ENCODE data around the gene CCDC122. TPM values are rescaled to one million over a fixed set of nuclear protein-coding genes. Genes with fewer than 3 reads are reported as not detected.

The CCDC122 gene
- total and polyA plus RNA-seq, 9 of the 15 experiments (the other 6 are each of a cell fraction or from before 2014, with no cell fraction given), result not detected

- Histone ChIP-seq H3K4me1 (replicated peaks in 1 of 2; ENCODE audit: control insufficient read depth in 2 of 2, insufficient read depth in 2 of 2, low read length in 2 of 2) (no peaks in the 10 kb centered on the region; a peak in 1 of 5 replicates), H3K27me3 (ENCODE audit: control insufficient read depth in 2 of 2, insufficient read depth in 2 of 2, low read length in 2 of 2) (no peaks in the 10 kb centered on the region), H3K79me2 (ENCODE audit: control insufficient read depth, insufficient read depth, low read length) (no peaks in the 10 kb centered on the region), H3K9me1 (ENCODE audit: control insufficient read depth, insufficient read depth, low read length) (no peaks in the 10 kb centered on the region), H3K4me3 (no peak overlapping the region), H4K20me1 (replicated peaks; ENCODE audit: control insufficient read depth, insufficient read depth, low read length) (no peaks in the 10 kb centered on the region), H3K9me3 (replicated peaks; ENCODE audit: control insufficient read depth, insufficient read depth, low read depth, low read length) (no peaks in the 10 kb centered on the region), H2AFZ (ENCODE audit: low read depth, low read length) (no peak overlapping the region), H3K9ac (ENCODE audit: insufficient read depth in 1 of 2, low read depth in 2 of 2, low read length in 2 of 2) (no peak overlapping the region), H3K36me3 (ENCODE audit: control insufficient read depth, insufficient read depth, low read length) (no peaks in the 10 kb centered on the region), H3K27ac (ENCODE audit: extremely low read depth, low read depth, low read length) (no peak overlapping the region), H3K4me2 (ENCODE audit: insufficient read depth, low read length) (no peak overlapping the region)
- no peak for DNase-seq (ENCODE audit: extremely low read depth in 1 of 4, low spot score in 3 of 4)
- no peak for FAIRE-seq
- POLR2A ChIA-PET, result no interaction called here
- BruUV-seq (replicated peaks), result no TSS peak
- intact Hi-C loops (cut with micrococcal nuclease), result no loop called here
- in situ Hi-C loops (cut with MboI), result no loop called here
- no peak for ATAC-seq
- CTCF ChIA-PET (ENCODE audit: low intra/inter-chr PET ratio), result no interaction called here
- TF ChIP-seq ZNF175 (CRISPR knock-in tag; IDR thresholded peaks at IDR 0.05; ENCODE audit: low read depth) (no peak), RNF2 (IDR thresholded peaks at IDR 0.05) (no peak), ZNF395 (CRISPR knock-in tag; IDR thresholded peaks at IDR 0.05) (no peak), FOSL1 (tag; conservative IDR thresholded peaks at IDR 0.05) (no peak), FOXJ3 (CRISPR knock-in tag; IDR thresholded peaks at IDR 0.05) (no peak), ZNF644 (tag; IDR thresholded peaks at IDR 0.05; ENCODE audit: low read depth) (no peak), ZNF766 (CRISPR knock-in tag; conservative IDR thresholded peaks at IDR 0.05) (no peak), NCOA4 (IDR thresholded peaks at IDR 0.05; ENCODE audit: partially characterized antibody) (no peak), BCL6 (CRISPR knock-in tag; IDR thresholded peaks at IDR 0.05) (no peak), NCOA2 (IDR thresholded peaks at IDR 0.05; ENCODE audit: partially characterized antibody in 2 of 2) (no peak), ZNF263 (CRISPR knock-in tag; IDR thresholded peaks at IDR 0.05; ENCODE audit: borderline replicate concordance) (no peak)
Measured at GRCh38 chr13:43877326-43877725, 2.2 kb downstream of the CCDC122 start.

All from K562 (cell line).